Panc1 (cell line): ENCODE results near the gene TMEM132E. TPM values are rescaled to one million over a fixed set of nuclear protein-coding genes. Genes with fewer than 3 reads are reported as not detected.

Source experiments
- ATAC-seq: fragments of 200-7000 bp; cut with Tn5 transposase; 2 replicates; pipeline ENCODE4 v1.9.1; 2020; ENCODE audit warnings: mild to moderate bottlenecking, moderate library complexity
- BruUV-seq: library from RNA; stranded (reverse); fragments of 400-500 nt; replicated peaks from 2 replicates; lab custom pipeline; 2021; lab: Mats Ljungman, UMichigan
- CTCF ChIA-PET: fragments of 300-600 bp; sonication (Branson Sonifier 250); formaldehyde crosslinking; loops from one replicate; lab custom pipeline; 2022; ENCODE audit warnings: antibody characterized with exemption; lab: Charles Lee
- POLR2A ChIA-PET: fragments of 300-600 bp; sonication (Branson Sonifier 250); formaldehyde crosslinking; loops from one replicate; lab custom pipeline; 2022; ENCODE audit warnings: antibody characterized with exemption; lab: Charles Lee
- DNase-seq: peaks from one replicate; pipeline ENCODE4 v3.0.0-alpha.2; 2010; ENCODE audit warnings: low read depth, low spot score
- H3K27ac ChIP-seq: 2 replicates; pipeline ENCODE4 v1.5.1; 2011; ENCODE audit warnings: mild to moderate bottlenecking, low read length, inconsistent platforms
- H3K27me3 ChIP-seq: fragments of 200-500 bp; sonication (Bioruptor generic); 2 replicates; pipeline ENCODE4 v1.6.0; 2014; ENCODE audit warnings: low read length, inconsistent platforms; ENCODE audit not compliant: control insufficient read depth, insufficient read depth
- H3K36me3 ChIP-seq: fragments of 200-500 bp; sonication (Bioruptor generic); 2 replicates; pipeline ENCODE4 v1.5.1; 2014; ENCODE audit warnings: inconsistent platforms, mild to moderate bottlenecking, low read length, moderate library complexity; ENCODE audit not compliant: control insufficient read depth, insufficient read depth
- H3K4me1 ChIP-seq: 2 replicates; pipeline ENCODE4 v1.5.1; 2011; ENCODE audit warnings: inconsistent platforms, mild to moderate bottlenecking, low read length, moderate library complexity; ENCODE audit not compliant: control insufficient read depth, insufficient read depth
- H3K4me3 ChIP-seq, 2 experiments: 2 replicates each; pipeline ENCODE4 v1.5.1; 2011 to 2012; ENCODE audit warnings: low read depth in 2 of 2, low read length in 2 of 2, mild to moderate bottlenecking in 2 of 2, inconsistent platforms in 1 of 2, moderate library complexity in 1 of 2
- H3K9me3 ChIP-seq: fragments of 200-500 bp; sonication (Bioruptor generic); 2 replicates; pipeline ENCODE4 v1.5.1; 2014; ENCODE audit warnings: low read depth, mild to moderate bottlenecking, inconsistent platforms, low read length, moderate library complexity; ENCODE audit not compliant: control insufficient read depth, insufficient read depth
- CTCF ChIP-seq: fragments of 450-650 bp; IDR thresholded peaks from 2 replicates; pipeline ENCODE4 v1.5.1; 2017; ENCODE audit warnings: mild to moderate bottlenecking
- POLR2AphosphoS5 ChIP-seq: IDR thresholded peaks from 2 replicates; pipeline ENCODE4 v1.6.1; 2012; ENCODE audit warnings: mild to moderate bottlenecking, low read depth, low read length, moderate library complexity
- REST ChIP-seq, 2 experiments: IDR thresholded peaks; 2 replicates each; pipeline ENCODE4 v1.6.1; 2011 to 2012; ENCODE audit warnings: low read depth in 2 of 2, control low read depth in 1 of 2, low read length in 1 of 2, mild to moderate bottlenecking in 1 of 2, moderate library complexity in 1 of 2; ENCODE audit not compliant: insufficient read depth in 1 of 2
- SIN3A ChIP-seq: IDR thresholded peaks from 2 replicates; pipeline ENCODE4 v1.6.1; 2012; ENCODE audit warnings: low read depth, mild to moderate bottlenecking, low read length, moderate library complexity, borderline replicate concordance; ENCODE audit not compliant: insufficient read depth
- TCF7L2 ChIP-seq: IDR thresholded peaks from 2 replicates; pipeline ENCODE4 v1.6.1; 2011; ENCODE audit warnings: mild to moderate bottlenecking, low read depth, low read length, inconsistent platforms
- in situ Hi-C: cut with HindIII; loops from 2 replicates; pipeline ENCODE4 v1.10.0; 2016; ENCODE audit warnings: low sequenced_read_pairs, low pct_unique_long_range_greater_than_20kb
- intact Hi-C: fragments of 100-400 bp; cut with micrococcal nuclease; formaldehyde crosslinking; loops from one replicate; pipeline ENCODE4 v1.10.0; 2022; ENCODE audit not compliant: unreplicated experiment
- total RNA-seq: library from RNA; stranded (reverse); gene quantifications from one replicate; pipeline ENCODE4 v1.2.1, GENCODE V29; 2021; ENCODE audit not compliant: unreplicated experiment

TMEM132E gene
- total RNA-seq, 1 experiment from 2014 or later, result not detected

GRCh38 chr17:34589120-34589965 lies 10.0 kb downstream of the TMEM132E start:
- no peak overlapping the region for H3K27ac ChIP-seq
- no peaks in the 10 kb centered on the region for H3K9me3 ChIP-seq
- TF ChIP-seq POLR2AphosphoS5, result no peak
- TF ChIP-seq TCF7L2, result no peak
- no peak for TF ChIP-seq CTCF
- TF ChIP-seq REST (IDR thresholded peaks at IDR 0.05; ENCODE audit: insufficient read depth in 1 of 2, low read depth in 2 of 2, low read length in 1 of 2), result no peak
- no peak for TF ChIP-seq SIN3A
- no peak for DNase-seq
- no peak overlapping the region for H3K4me3 ChIP-seq
- ChIA-PET POLR2A (no interaction called here), CTCF (no interaction called here)
- intact Hi-C loops (no loop called here), in situ Hi-C loops (no loop called here)
- peaks cover 12% of the 10 kb centered on the region for H3K27me3 ChIP-seq
- no TSS peak for BruUV-seq
- H3K36me3 ChIP-seq, result no peaks in the 10 kb centered on the region
- no peak for ATAC-seq
- H3K4me1 ChIP-seq, result no peaks in the 10 kb centered on the region

GRCh38 chr17:34592002-34592401 lies 12.6 kb downstream of the TMEM132E start:
- intact Hi-C loops, result no loop called here
- Histone ChIP-seq H3K27me3 (peaks cover 4% of the 10 kb centered on the region), H3K27ac (no peak overlapping the region), H3K9me3 (no peaks in the 10 kb centered on the region), H3K4me1 (no peaks in the 10 kb centered on the region), H3K4me3 (no peak overlapping the region), H3K36me3 (no peaks in the 10 kb centered on the region)
- ATAC-seq (no peak), DNase-seq (no peak)
- BruUV-seq, result no TSS peak
- CTCF ChIA-PET, result no interaction called here
- TF ChIP-seq TCF7L2, result no peak
- TF ChIP-seq SIN3A, result no peak
- TF ChIP-seq CTCF, result no peak
- no peak for TF ChIP-seq REST (IDR thresholded peaks at IDR 0.05; ENCODE audit: insufficient read depth in 1 of 2, low read depth in 2 of 2, low read length in 1 of 2)
- no peak for TF ChIP-seq POLR2AphosphoS5
- in situ Hi-C loops, result no loop called here
- POLR2A ChIA-PET, result no interaction called here
